ENCODE data around the gene SSBP2. TPM values are rescaled to one million over a fixed set of nuclear protein-coding genes. Genes with fewer than 3 reads are reported as not detected.

SSBP2 gene
- total RNA-seq, 2 donors from 2014 or later, result 23.7 to 75.0 TPM

GRCh38 chr5:81552852-81553566 lies 197.9 kb downstream of the SSBP2 start:
- no peak for TF ChIP-seq CTCF (IDR thresholded peaks at IDR 0.05)
- DNase-seq (ENCODE audit: low spot score), result no peak
- peaks cover 5 to 6% of the 10 kb centered on the region in 2 donors for H3K4me1 ChIP-seq (ENCODE audit: control insufficient read depth in 1 of 2, low read depth in 2 of 2)
- no peak overlapping the region for H3K4me3 ChIP-seq
- no peak for ATAC-seq (ENCODE audit: insufficient number of reproducible peaks, low FRiP score, low read depth)
- H3K36me3 ChIP-seq, result no peaks in the 10 kb centered on the region
- no peaks in the 10 kb centered on the region for H3K9me3 ChIP-seq
- no peaks in the 10 kb centered on the region for H3K27me3 ChIP-seq (replicated peaks; ENCODE audit: insufficient read depth)
- H3K27ac ChIP-seq, result no peak overlapping the region

- no peaks in the 10 kb centered on the region for H3K27me3 ChIP-seq (replicated peaks; ENCODE audit: insufficient read depth)
- DNase-seq (ENCODE audit: low spot score) (no peak), ATAC-seq (ENCODE audit: insufficient number of reproducible peaks, low FRiP score, low read depth) (no peak)
- no peak overlapping the region for H3K27ac ChIP-seq
- no peaks in the 10 kb centered on the region for H3K9me3 ChIP-seq
- TF ChIP-seq CTCF (IDR thresholded peaks at IDR 0.05), result no peak
- H3K4me1 ChIP-seq (ENCODE audit: control insufficient read depth in 1 of 2, low read depth in 2 of 2), result peaks cover 5 to 6% of the 10 kb centered on the region in 2 donors
- no peak overlapping the region for H3K4me3 ChIP-seq
- H3K36me3 ChIP-seq, result no peaks in the 10 kb centered on the region
Observed at GRCh38 chr5:81549123-81549522, 201.8 kb downstream of the SSBP2 start.

GRCh38 chr5:81547001-81547400 lies 203.9 kb downstream of the SSBP2 start:
- no peak for DNase-seq (ENCODE audit: low spot score)
- Histone ChIP-seq H3K27me3 (replicated peaks; ENCODE audit: insufficient read depth) (no peaks in the 10 kb centered on the region), H3K9me3 (no peaks in the 10 kb centered on the region), H3K4me1 (ENCODE audit: control insufficient read depth in 1 of 2, low read depth in 2 of 2) (no peaks in the 10 kb centered on the region), H3K27ac (no peak overlapping the region), H3K4me3 (no peak overlapping the region), H3K36me3 (no peaks in the 10 kb centered on the region)
- ATAC-seq (ENCODE audit: insufficient number of reproducible peaks, low FRiP score, low read depth), result no peak
- TF ChIP-seq CTCF (IDR thresholded peaks at IDR 0.05), result no peak

- DNase-seq (ENCODE audit: low spot score) (no peak), ATAC-seq (ENCODE audit: insufficient number of reproducible peaks, low FRiP score, low read depth) (no peak)
- no peak for TF ChIP-seq CTCF (IDR thresholded peaks at IDR 0.05)
- Histone ChIP-seq H3K27ac (no peak overlapping the region), H3K36me3 (no peaks in the 10 kb centered on the region), H3K4me1 (ENCODE audit: control insufficient read depth in 1 of 2, low read depth in 2 of 2) (no peaks in the 10 kb centered on the region), H3K4me3 (no peak overlapping the region), H3K27me3 (replicated peaks; ENCODE audit: insufficient read depth) (no peaks in the 10 kb centered on the region), H3K9me3 (no peaks in the 10 kb centered on the region)
Observed at GRCh38 chr5:81545911-81546310, 205.0 kb downstream of the SSBP2 start.

- Histone ChIP-seq H3K4me3 (no peak overlapping the region), H3K9me3 (no peaks in the 10 kb centered on the region), H3K4me1 (ENCODE audit: control insufficient read depth in 1 of 2, low read depth in 2 of 2) (no peaks in the 10 kb centered on the region), H3K27me3 (replicated peaks; ENCODE audit: insufficient read depth) (no peaks in the 10 kb centered on the region), H3K27ac (no peak overlapping the region), H3K36me3 (no peaks in the 10 kb centered on the region)
- no peak for TF ChIP-seq CTCF (IDR thresholded peaks at IDR 0.05)
- DNase-seq (ENCODE audit: low spot score) (no peak), ATAC-seq (ENCODE audit: insufficient number of reproducible peaks, low FRiP score, low read depth) (no peak)
Observed at GRCh38 chr5:81544351-81545018, 206.4 kb downstream of the SSBP2 start.

Data from thoracic aorta (tissue), 2 donors.